Measurements from ENCODE around the gene SULT1C2.
"Not testable (repeated sequence)": the region's sequence is repeated elsewhere in the genome, so short reads cannot be mapped to it uniquely, and the experiment has no call there.

Gene SULT1C2

DNA sequence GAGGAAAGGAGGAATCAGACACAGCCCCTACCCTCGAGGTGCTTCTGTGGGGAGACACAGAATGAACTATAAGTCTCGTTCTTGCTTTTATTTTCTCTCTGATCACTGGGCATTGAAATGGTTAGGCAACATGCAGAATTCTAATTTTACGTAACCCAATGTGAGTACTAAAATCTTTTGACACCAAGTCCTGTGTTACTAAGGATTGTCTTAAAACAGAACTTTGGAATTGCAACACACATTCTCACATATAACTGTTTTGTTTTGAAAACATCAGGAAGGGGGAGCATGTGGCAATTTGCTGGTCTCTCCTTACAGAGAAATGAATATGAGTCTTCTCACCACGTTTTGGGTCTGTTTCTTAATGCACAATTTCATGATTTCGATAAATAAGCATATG lies 65.4 kb downstream of the SULT1C2 start:
- H3K9me3 ChIP-seq (ENCODE audit: insufficient read depth, low read depth, low read length): no peaks in the 10 kb centered on the region
- H3K4me1 ChIP-seq (ENCODE audit: insufficient read depth, low read length): no peaks in the 10 kb centered on the region
- no peak overlapping the region for H3K9ac ChIP-seq (ENCODE audit: low read depth, low read length)
- H3K4me3 ChIP-seq (ENCODE audit: low read length): no peak overlapping the region
- 87% methylated on average over 5 of the region's 5 CpGs for WGBS
- no peak overlapping the region for H3K27ac ChIP-seq (ENCODE audit: low read depth, low read length)
- no peaks in the 10 kb centered on the region for H3K36me3 ChIP-seq (ENCODE audit: insufficient read depth, low read length)
- H3K27me3 ChIP-seq (ENCODE audit: insufficient read depth, low read length): no peaks in the 10 kb centered on the region

DNA sequence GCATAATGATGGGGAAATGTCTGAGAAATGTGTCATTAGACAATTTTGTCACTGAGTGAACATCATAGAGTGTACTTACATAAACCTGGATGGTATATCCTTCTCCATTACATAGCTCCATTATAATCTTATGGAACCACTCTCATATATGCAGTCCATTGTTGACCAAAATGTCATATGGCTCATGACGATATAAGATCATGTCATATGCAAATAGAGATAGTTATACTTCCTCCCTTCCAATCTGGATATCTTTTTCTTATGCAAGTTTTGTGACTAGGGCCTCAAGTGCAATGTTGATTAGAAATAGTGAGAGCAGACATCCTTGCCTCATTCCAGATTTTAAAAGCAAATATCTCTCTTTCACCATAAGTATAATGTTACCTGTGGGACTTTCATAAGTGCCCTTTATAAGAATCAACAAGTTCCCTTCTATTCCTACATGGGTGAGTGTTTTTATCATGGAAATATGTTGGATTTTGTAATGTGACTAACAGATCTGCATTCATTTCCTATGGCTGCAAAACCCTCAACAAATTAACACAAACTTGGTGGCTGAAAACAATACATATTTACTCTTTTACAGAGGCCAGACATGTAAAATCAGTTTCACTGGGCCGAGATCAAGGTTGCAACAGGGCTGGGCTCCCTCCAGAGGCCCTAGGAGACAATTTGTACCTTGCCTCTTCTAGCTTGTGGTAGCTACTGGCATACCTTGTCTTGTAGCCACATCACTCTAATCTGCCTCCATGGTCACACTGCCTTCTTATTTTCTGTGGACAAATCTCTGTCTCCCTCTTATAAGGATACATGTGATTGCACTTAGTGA lies 67.4 kb downstream of the SULT1C2 start:
- H3K36me3 ChIP-seq (ENCODE audit: insufficient read depth, low read length): no peaks in the 10 kb centered on the region
- no peak overlapping the region for H3K4me3 ChIP-seq (ENCODE audit: low read length)
- H3K9ac ChIP-seq (ENCODE audit: low read depth, low read length): no peak overlapping the region
- WGBS: 92% methylated on average over 2 of the region's 2 CpGs
- H3K4me1 ChIP-seq (ENCODE audit: insufficient read depth, low read length): no peaks in the 10 kb centered on the region
- H3K27ac ChIP-seq (ENCODE audit: low read depth, low read length): no peak overlapping the region
- H3K9me3 ChIP-seq (ENCODE audit: insufficient read depth, low read depth, low read length): no peaks in the 10 kb centered on the region
- H3K27me3 ChIP-seq (ENCODE audit: insufficient read depth, low read length): no peaks in the 10 kb centered on the region

GRCh38 chr2:108359336-108359735 lies 70.6 kb downstream of the SULT1C2 start:
- WGBS: 96% methylated on average over 1 of the region's 1 CpG
- H3K9me3 ChIP-seq (ENCODE audit: insufficient read depth, low read depth, low read length); H3K9ac ChIP-seq (ENCODE audit: low read depth, low read length); H3K4me1 ChIP-seq (ENCODE audit: insufficient read depth, low read length); H3K36me3 ChIP-seq (ENCODE audit: insufficient read depth, low read length); H3K27ac ChIP-seq (ENCODE audit: low read depth, low read length); H3K4me3 ChIP-seq (ENCODE audit: low read length); H3K27me3 ChIP-seq (ENCODE audit: insufficient read depth, low read length): not testable (repeated sequence)
